Esophagus (tissue), 2 donors: ENCODE measurements around the gene C2CD2L. TPM values are rescaled to one million over a fixed set of nuclear protein-coding genes. Genes with fewer than 3 reads are reported as not detected.

Experiments
- H3K27ac ChIP-seq, 2 donors: one replicate each; pipeline ENCODE4 v1.5.1; 2013; ENCODE audit warnings: low read depth in 2 of 2, mild to moderate bottlenecking in 2 of 2, inconsistent platforms in 1 of 2, low read length in 1 of 2, moderate library complexity in 1 of 2
- H3K27me3 ChIP-seq, 2 donors: one replicate each; pipeline ENCODE4 v1.6.1; 2013; ENCODE audit warnings: low read length in 2 of 2, control low read depth in 1 of 2, mild to moderate bottlenecking in 1 of 2; ENCODE audit not compliant: insufficient read depth in 2 of 2, control insufficient read depth in 1 of 2
- H3K36me3 ChIP-seq, 2 donors: one replicate each; pipeline ENCODE4 v1.6.1; 2013; ENCODE audit warnings: low read length in 1 of 2; ENCODE audit not compliant: control insufficient read depth in 2 of 2, insufficient read depth in 2 of 2
- H3K4me1 ChIP-seq, 2 donors: one replicate each; pipeline ENCODE4 v1.6.1; 2013; ENCODE audit warnings: low read length in 1 of 2; ENCODE audit not compliant: control insufficient read depth in 2 of 2, insufficient read depth in 2 of 2
- H3K4me3 ChIP-seq, 2 donors: one replicate each; pipeline ENCODE4 v1.5.1; 2013; ENCODE audit warnings: low read length in 2 of 2, mild to moderate bottlenecking in 2 of 2, low read depth in 1 of 2, moderate library complexity in 1 of 2
- H3K9me3 ChIP-seq, 2 donors: one replicate each; pipeline ENCODE4 v1.6.1; 2013; ENCODE audit warnings: mild to moderate bottlenecking in 2 of 2, low read depth in 1 of 2, low read length in 1 of 2, moderate library complexity in 1 of 2; ENCODE audit not compliant: control insufficient read depth in 2 of 2, insufficient read depth in 1 of 2
- WGBS, 2 donors: extraction: QIAGEN DNeasy Blood & Tissue Kit; methylation state at CpG; one replicate each; pipeline ENCODE4 v1.1.7; 2013; 5-methylcytosine and 5-hydroxymethylcytosine counted together
- polyA plus RNA-seq, 2 donors: library from polyadenylated mRNA; stranded (reverse); fragments of 200-250 nt; gene quantifications; one replicate each; pipeline ENCODE4 v1.2.3, GENCODE V29; 2013
- donor health status: healthy with polysubstance abuse.
- donor health status: Bipolar disorder and iron deficiency.

The C2CD2L gene
- polyA plus RNA-seq, 2 donors: 8.4 to 13.1 TPM

DNA sequence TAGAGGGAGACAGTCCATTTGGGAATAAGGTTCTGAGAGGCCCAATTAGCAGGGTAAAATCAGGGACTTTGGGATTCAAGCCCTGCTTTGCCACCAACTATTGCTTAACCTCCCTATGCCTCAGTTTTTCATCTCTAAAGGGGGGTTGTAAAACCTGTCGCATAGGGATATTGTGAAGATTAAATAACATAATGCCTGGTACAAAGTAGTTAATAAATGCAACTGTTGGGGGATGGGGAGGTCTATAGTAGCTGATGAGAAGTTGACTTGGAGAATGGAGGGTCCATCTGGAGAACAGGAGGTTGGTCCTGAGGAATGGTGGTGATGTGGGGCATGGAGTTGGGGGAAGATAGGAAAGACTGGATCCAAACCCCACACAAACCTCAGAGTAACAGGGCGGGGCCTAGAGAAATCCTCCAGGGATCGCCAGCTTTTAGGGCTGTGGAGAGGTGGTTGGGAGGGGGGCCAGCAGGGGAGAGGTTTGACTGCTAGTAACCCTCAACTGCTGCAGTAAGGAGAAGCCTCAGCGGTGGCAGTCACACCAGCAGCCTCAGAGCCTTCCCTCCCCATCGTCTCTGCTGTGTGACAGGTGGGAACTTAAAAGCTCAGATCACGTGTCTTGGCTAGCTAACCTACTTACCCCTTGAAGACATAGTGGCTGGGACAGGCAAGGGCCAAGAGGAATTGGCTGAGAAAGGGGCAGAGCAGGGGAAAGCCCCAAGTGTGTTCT lies 40.6 kb downstream of the C2CD2L start:
- no peak overlapping the region for H3K4me3 ChIP-seq
- WGBS, 2 donors: 51 to 58% methylated on average over 6 of the region's 6 CpGs
- no peaks in the 10 kb centered on the region for H3K9me3 ChIP-seq
- peaks cover 0 to 19% of the 10 kb centered on the region in 2 donors for H3K4me1 ChIP-seq
- no peak overlapping the region for H3K27ac ChIP-seq
- H3K36me3 ChIP-seq: no peaks in the 10 kb centered on the region
- peaks cover 0 to 5% of the 10 kb centered on the region in 2 donors for H3K27me3 ChIP-seq

DNA sequence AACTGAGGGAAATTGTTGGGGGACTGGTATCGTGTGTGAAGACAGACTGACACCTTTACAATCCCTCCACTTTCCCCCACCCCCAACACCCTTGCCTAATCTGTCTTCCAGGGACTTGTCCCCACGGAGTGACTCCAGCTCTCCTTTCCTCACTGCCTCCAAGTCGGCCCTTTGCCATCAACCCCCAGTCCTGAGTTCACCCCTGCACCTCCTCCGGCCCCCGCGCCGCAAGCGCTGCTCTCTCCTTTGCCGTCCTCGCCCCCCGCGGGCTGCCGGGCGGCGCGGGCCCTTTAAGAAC lies 41.5 kb downstream of the C2CD2L start:
- Histone ChIP-seq H3K9me3 (no peaks in the 10 kb centered on the region), H3K27me3 (peaks cover 0 to 5% of the 10 kb centered on the region in 2 donors), H3K4me3 (peak overlapping the region; percentile 43 to 66), H3K36me3 (no peaks in the 10 kb centered on the region), H3K27ac (no peak overlapping the region), H3K4me1 (peaks cover 0 to 19% of the 10 kb centered on the region in 2 donors)
- WGBS, 2 donors: 2 to 3% methylated on average over 15 to 16 of the region's 16 CpGs

DNA sequence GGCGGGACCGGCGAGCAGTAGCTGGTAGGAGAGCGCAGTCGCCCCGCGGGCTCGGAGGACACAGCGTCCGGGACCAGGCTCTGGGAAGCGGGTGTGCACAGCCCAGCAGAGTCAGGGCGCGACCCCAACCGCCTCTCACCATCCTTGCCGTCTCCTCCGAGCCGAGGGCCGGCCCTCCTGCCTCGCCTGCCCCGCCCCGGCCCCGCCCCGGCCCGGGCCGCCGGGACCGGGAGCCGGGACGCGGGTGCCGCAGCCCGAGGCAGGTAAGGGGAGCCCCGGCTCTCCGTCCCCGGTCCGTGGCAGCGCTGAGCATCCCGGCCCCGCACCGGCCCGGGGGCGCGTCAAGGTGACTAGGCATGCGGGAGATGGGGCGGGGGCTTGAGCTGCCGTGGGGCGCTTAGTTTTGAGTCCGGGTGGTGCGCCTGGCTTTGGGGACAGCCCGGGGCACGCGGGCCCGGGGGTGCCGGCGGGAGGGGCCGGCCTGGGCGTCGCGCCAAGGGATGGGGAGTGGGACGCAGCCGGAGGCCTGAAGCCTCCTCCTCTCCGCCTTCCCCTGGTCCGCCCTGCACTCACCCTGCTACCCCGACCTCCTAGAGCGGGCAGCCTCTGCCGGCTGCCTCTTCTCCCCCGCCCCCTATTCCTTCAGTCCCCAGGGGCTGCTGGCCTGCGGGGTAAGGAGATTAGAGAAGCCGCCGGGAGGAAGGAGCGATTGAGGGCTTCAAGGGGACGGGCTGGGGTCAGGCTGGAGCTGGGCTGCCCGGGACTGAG lies 42.1 kb downstream of the C2CD2L start, which contains the start of gene ABCG4:
ABCG4 (plus strand) TSS at position 35 of the 768 bp plus-strand sequence. CDS start 914 bp downstream, outside the sequence.
- no peaks in the 10 kb centered on the region for H3K9me3 ChIP-seq
- H3K4me3 ChIP-seq: peak within 1 kb of the TSS; percentile 43 to 66
- H3K36me3 ChIP-seq: no peaks in the 10 kb centered on the region
- 1% methylated on average over 39 to 73 of the region's 73 CpGs for WGBS, 2 donors
- H3K4me1 ChIP-seq: peaks cover 0 to 19% of the 10 kb centered on the region in 2 donors
- H3K27ac ChIP-seq: no peak within 1 kb of the TSS
- H3K27me3 ChIP-seq: peaks cover 0 to 5% of the 10 kb centered on the region in 2 donors

DNA sequence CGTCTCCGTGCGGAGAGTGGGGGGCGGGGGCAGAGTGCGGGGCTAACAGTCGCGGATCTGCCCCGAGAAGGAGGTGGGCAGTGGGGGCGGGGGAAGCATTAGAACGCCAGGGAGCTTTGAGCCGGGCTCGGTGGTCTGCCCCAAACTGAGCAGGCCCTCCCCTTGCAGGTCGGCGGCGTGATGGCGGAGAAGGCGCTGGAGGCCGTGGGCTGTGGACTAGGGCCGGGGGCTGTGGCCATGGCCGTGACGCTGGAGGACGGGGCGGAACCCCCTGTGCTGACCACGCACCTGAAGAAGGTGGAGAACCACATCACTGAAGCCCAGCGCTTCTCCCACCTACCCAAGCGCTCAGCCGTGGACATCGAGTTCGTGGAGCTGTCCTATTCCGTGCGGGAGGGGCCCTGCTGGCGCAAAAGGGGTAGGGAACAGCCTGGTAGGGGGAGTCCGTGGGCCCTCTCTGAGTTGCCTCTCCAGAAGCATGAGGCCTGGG lies 42.7 kb downstream of the C2CD2L start:
- Histone ChIP-seq H3K4me1 (peaks cover 3 to 19% of the 10 kb centered on the region in 2 donors), H3K27me3 (peaks cover 0 to 5% of the 10 kb centered on the region in 2 donors), H3K36me3 (no peaks in the 10 kb centered on the region), H3K27ac (no peak overlapping the region), H3K4me3 (peak overlapping the region in 1 of 2 donors; percentile 43), H3K9me3 (no peaks in the 10 kb centered on the region)
- WGBS, 2 donors: 32 to 36% methylated on average over 29 to 33 of the region's 33 CpGs

DNA sequence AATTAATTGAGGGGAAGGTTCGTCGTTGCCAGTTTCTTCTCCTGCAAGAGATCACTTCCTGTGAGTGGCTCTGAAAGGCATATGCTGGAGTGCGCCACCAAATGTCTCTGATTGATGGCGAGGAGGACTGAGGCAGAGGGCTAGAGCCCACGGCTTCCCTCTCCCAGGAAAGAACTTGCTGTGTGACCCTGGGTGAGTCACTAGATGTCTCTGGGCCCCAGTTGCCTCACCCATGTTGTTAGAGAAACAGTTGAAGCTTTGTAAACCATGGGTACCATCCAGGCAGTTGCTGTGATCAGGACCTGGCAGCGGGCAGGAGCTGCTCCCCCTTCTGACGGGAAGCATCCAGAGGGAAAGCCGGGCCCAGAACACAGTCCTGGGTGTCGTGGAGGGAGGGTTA lies 44.9 kb downstream of the C2CD2L start:
- H3K4me1 ChIP-seq: peaks cover 3 to 22% of the 10 kb centered on the region in 2 donors
- no peak overlapping the region for H3K27ac ChIP-seq
- no peak overlapping the region for H3K4me3 ChIP-seq
- H3K27me3 ChIP-seq: peaks cover 0 to 5% of the 10 kb centered on the region in 2 donors
- 85 to 87% methylated on average over 9 of the region's 9 CpGs for WGBS, 2 donors
- no peaks in the 10 kb centered on the region for H3K9me3 ChIP-seq
- H3K36me3 ChIP-seq: no peaks in the 10 kb centered on the region

DNA sequence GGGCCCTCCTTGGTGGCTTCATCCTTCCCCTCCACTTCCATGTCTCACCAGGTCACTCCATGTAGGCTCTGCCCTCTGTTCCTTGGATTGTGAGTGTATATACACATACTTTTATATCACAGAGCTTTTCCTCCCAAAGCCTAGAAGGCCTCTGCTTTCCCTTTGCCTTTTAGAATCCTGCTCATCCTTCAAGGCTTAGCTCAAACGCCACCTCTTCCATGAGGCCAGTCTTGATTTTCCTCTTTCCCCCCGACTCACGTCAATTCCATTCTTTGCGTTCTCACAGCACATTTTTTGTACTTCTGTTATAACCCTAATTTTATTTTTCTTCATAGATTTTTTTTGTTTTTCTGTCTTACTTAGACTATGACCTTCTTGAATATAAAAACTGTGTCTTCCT lies 45.5 kb downstream of the C2CD2L start:
- Histone ChIP-seq H3K9me3 (no peaks in the 10 kb centered on the region), H3K36me3 (no peaks in the 10 kb centered on the region), H3K4me3 (no peak overlapping the region), H3K27ac (no peak overlapping the region), H3K27me3 (peaks cover 0 to 5% of the 10 kb centered on the region in 2 donors), H3K4me1 (peaks cover 3 to 22% of the 10 kb centered on the region in 2 donors)
- 86 to 94% methylated on average over 4 of the region's 4 CpGs for WGBS, 2 donors

DNA sequence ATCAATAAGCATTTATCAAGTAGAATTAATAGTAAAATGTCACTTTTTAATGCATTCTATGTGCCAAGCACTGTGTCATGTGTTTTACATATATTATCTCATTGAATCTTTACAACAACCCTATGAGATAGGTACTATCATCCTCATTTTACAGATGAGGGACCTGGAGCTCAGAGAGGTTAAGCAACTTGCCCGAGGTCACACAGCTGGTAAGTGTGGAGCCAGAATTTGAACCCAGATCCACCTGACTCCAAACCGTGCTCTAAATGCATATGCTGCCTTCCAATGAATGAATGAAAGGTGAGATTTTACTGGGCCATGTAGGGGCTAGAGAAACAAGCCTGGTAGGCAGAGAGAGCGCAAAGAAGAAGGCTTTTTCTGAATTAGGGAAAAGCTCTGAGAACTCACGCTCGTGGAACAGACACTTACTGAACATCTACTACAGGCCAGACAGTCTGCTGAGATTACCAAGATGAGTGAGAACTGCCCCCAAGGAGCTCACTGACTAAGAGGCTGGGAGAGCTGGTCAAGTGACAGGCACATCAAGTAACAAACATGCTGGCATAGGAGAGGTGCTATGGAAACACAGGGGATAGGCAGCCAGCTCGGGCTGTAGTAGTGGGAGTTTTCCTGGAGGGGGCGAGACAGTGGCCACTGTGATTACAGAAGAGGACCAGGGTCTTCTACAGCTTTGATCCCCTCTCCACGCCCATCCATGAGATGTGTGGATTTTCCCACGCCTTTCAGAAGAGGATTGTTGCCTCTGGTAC lies 46.1 kb downstream of the C2CD2L start:
- peaks cover 3 to 19% of the 10 kb centered on the region in 2 donors for H3K4me1 ChIP-seq
- WGBS, 2 donors: 83 to 85% methylated on average over 9 of the region's 9 CpGs
- no peaks in the 10 kb centered on the region for H3K36me3 ChIP-seq
- peaks cover 0 to 5% of the 10 kb centered on the region in 2 donors for H3K27me3 ChIP-seq
- H3K27ac ChIP-seq: no peak overlapping the region
- no peaks in the 10 kb centered on the region for H3K9me3 ChIP-seq
- no peak overlapping the region for H3K4me3 ChIP-seq

DNA sequence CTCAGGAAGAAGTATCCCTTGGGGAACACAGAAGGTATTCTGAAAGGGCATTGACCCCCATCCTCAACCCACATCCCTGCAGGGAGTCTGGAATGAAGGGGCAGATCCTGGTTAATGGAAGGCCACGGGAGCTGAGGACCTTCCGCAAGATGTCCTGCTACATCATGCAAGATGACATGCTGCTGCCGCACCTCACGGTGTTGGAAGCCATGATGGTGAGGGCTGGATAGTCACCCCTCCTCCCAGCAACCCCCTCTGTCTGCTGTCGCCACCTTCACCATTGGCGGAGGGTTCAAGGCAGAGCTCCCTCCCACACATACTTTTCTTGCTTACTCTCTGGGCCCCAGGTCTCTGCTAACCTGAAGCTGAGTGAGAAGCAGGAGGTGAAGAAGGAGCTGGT lies 47.0 kb downstream of the C2CD2L start:
- 90 to 92% methylated on average over 6 of the region's 6 CpGs for WGBS, 2 donors
- no peaks in the 10 kb centered on the region for H3K9me3 ChIP-seq

DNA sequence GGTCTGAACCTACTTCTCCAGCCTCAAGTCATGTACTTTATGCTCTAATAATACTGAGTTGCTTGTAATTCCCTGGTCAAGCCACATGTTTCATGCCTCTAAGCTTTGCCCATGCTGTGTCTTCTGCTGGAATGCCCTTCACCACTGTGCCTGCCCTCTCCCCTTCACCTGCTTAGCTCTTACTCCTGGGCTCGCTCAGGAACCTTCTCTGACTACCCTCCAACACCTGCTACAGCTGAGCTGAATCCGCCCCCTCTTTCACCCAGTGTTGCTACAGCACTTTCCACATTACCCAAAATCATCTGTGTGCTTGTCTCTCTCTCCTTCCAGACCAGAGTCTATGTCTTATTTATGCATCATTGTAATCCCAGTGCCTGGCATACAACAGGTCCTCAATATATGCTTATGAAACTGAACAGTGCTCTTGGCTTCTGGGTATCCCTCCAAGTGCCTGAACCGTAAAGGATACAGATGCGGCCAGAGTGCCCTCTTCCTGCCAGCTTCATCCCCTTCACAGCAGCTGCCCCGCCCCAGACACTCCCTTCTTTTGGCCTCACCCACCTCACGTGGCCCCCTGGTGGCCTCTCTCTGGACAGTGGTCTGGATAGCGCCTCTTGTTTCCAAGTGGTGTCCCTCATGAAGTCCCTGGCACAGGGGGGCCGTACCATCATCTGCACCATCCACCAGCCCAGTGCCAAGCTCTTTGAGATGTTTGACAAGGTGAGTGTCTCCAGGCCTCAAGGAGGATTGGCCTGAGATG lies 48.8 kb downstream of the C2CD2L start:
- H3K27me3 ChIP-seq: no peaks in the 10 kb centered on the region

More for the DNA sequence above, 47.0 kb downstream of the C2CD2L start:
- peaks cover 0 to 4% of the 10 kb centered on the region in 2 donors for H3K27me3 ChIP-seq
- no peak overlapping the region for H3K27ac ChIP-seq
- H3K36me3 ChIP-seq: no peaks in the 10 kb centered on the region
- H3K4me3 ChIP-seq: no peak overlapping the region
- H3K4me1 ChIP-seq: peaks cover 3 to 15% of the 10 kb centered on the region in 2 donors

More for the DNA sequence above, 48.8 kb downstream of the C2CD2L start:
- Histone ChIP-seq H3K27ac (no peak overlapping the region), H3K4me1 (peaks cover 4 to 5% of the 10 kb centered on the region in 2 donors), H3K36me3 (no peaks in the 10 kb centered on the region), H3K9me3 (no peaks in the 10 kb centered on the region), H3K4me3 (no peak overlapping the region)
- WGBS, 2 donors: 41 to 47% methylated on average over 8 of the region's 8 CpGs
